ENCODE results near the gene ALDH7A1. TPM values are rescaled to one million over a fixed set of nuclear protein-coding genes. Genes with fewer than 3 reads are reported as not detected.
A peak's percentile ranks its signal among the peaks of the same experiment; 100 is the strongest.

Gene ALDH7A1
- total and polyA plus RNA-seq, 10 of the 15 experiments (the other 5 are each of a cell fraction or from before 2014, with no cell fraction given) = 0.18 to 1.0 (median 0.41) TPM; not detected in 1

- no peaks in the 10 kb centered on the region for H3K27me3 ChIP-seq (replicated peaks in 1 of 2; ENCODE audit: control insufficient read depth in 2 of 2, insufficient read depth in 2 of 2, low read length in 1 of 2)
- H3K36me3 ChIP-seq (ENCODE audit: control insufficient read depth in 2 of 2, insufficient read depth in 2 of 2, low read length in 1 of 2) = no peaks in the 10 kb centered on the region
- H3K4me3 ChIP-seq = no peak overlapping the region
- no peaks in the 10 kb centered on the region for H4K20me1 ChIP-seq (ENCODE audit: control insufficient read depth, insufficient read depth)
- no peak overlapping the region for H2AFZ ChIP-seq (ENCODE audit: control insufficient read depth, low read depth, low read length)
- SMC1A ChIA-PET (ENCODE audit: uncharacterized antibody, unreplicated experiment) = interaction anchor here (1.5 to 2.6 kb wide), 4 partner anchors 12 to 196 kb away, joined by 5 to 16 read pairs (median 8); no protein-coding TSS in a partner anchor
- BruUV-seq (replicated peaks) = no TSS peak
- H3K9ac ChIP-seq (ENCODE audit: control insufficient read depth, insufficient read depth, low read length) = no peak overlapping the region
- CTCF ChIA-PET = interaction anchor here (0.6 to 11.8 kb wide), 6 partner anchors 9 to 1525 kb away, joined by 3 to 136 read pairs (median 6); no protein-coding TSS in a partner anchor
- H3K79me2 ChIP-seq (ENCODE audit: control insufficient read depth, insufficient read depth, low read length) = no peaks in the 10 kb centered on the region
- H3K9me3 ChIP-seq (replicated peaks; ENCODE audit: control insufficient read depth, insufficient read depth, low read length) = no peaks in the 10 kb centered on the region; the same call in 2 of the 3 replicates
- RAD21 ChIA-PET (ENCODE audit: unreplicated experiment) = interaction anchor here (3.2 kb wide), 1 partner anchor 195 kb away, joined by 9 read pairs; no protein-coding TSS in a partner anchor
- intact Hi-C loops (cut with micrococcal nuclease; ENCODE audit: unreplicated experiment) (no loop called here), in situ Hi-C loops (cut with MboI) (no loop called here)
- FAIRE-seq (no peak), ATAC-seq (no peak), DNase-seq (ENCODE audit: low read depth, low spot score) (no peak)
- no peak overlapping the region for H3K27ac ChIP-seq (ENCODE audit: control insufficient read depth, insufficient read depth)
- H3K4me1 ChIP-seq (ENCODE audit: control insufficient read depth, insufficient read depth, low read length) = no peaks in the 10 kb centered on the region
- TF ChIP-seq SP1 (IDR thresholded peaks at IDR 0.05; ENCODE audit: low read depth, low read length) = no peak
- TF ChIP-seq STAT1 (conservative IDR thresholded peaks at IDR 0.05) = no peak
- TF ChIP-seq, protein P1, sequence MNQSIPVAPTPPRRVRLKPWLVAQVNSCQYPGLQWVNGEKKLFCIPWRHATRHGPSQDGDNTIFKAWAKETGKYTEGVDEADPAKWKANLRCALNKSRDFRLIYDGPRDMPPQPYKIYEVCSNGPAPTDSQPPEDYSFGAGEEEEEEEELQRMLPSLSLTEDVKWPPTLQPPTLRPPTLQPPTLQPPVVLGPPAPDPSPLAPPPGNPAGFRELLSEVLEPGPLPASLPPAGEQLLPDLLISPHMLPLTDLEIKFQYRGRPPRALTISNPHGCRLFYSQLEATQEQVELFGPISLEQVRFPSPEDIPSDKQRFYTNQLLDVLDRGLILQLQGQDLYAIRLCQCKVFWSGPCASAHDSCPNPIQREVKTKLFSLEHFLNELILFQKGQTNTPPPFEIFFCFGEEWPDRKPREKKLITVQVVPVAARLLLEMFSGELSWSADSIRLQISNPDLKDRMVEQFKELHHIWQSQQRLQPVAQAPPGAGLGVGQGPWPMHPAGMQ (IDR thresholded peaks at IDR 0.05; ENCODE audit: borderline replicate concordance) = no peak
- TF ChIP-seq NFYB (IDR thresholded peaks at IDR 0.05; ENCODE audit: insufficient read depth, low read depth, low read length) = peak; percentile 74
- no peak overlapping the region for H3K4me2 ChIP-seq (ENCODE audit: control insufficient read depth, insufficient read depth)
- POLR2A ChIA-PET = no interaction called here
- WGBS (ENCODE audit: insufficient coverage, insufficient replicate concordance, low lambda C conversion rate, missing lambda C conversion rate) = 100% methylated on average over 1 of the region's 1 CpG
Observed at GRCh38 chr5:126534553-126534952, 60.5 kb downstream of the ALDH7A1 start.

DNA sequence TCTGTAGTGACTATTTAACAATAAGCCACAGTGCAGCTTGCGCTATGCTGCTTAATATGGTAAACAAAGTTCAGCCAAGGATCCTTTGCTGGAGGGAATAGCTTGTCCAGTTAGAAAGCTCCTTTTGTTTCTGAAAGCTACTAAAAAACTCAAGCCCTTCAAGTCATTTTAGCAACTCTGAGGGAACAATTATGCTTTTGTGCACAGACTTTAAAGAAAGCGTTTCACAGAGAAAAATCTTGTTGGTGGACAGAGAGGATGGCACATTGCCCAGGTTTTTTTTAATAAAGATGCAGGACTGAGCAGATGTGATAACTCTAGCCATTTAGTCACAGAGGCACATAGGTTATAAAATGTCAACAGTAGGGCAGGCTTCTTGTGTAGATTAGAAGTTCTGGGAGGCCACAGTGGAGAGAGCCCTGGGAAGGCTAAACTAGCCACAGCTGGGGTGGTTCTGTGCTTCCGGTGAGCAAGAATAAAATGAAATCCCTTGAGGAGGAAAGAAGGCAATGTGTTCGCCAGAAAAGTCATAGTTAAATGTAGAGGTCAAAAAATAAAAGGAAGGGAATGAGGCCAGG lies 63.4 kb downstream of the ALDH7A1 start:
- ATAC-seq = no peak
- H3K4me2 ChIP-seq (ENCODE audit: control insufficient read depth, insufficient read depth) = no peak overlapping the region
- CTCF ChIA-PET = interaction anchor here (1.1 to 3.4 kb wide), 4 partner anchors 9 to 194 kb away, joined by 3 to 21 read pairs (median 6); no protein-coding TSS in a partner anchor

More for the DNA sequence above, 63.4 kb downstream of the ALDH7A1 start:
- no peak overlapping the region for H3K27ac ChIP-seq (ENCODE audit: control insufficient read depth, insufficient read depth)
- H3K9me3 ChIP-seq (replicated peaks; ENCODE audit: control insufficient read depth, insufficient read depth, low read length) = no peaks in the 10 kb centered on the region; the same call in 2 of the 3 replicates
- H4K20me1 ChIP-seq (ENCODE audit: control insufficient read depth, insufficient read depth) = no peaks in the 10 kb centered on the region
- TF ChIP-seq NR2C1 (IDR thresholded peaks at IDR 0.05) (no peak), NFYA (IDR thresholded peaks at IDR 0.05; ENCODE audit: borderline replicate concordance, low read depth, low read length) (no peak)
- WGBS (ENCODE audit: insufficient coverage, insufficient replicate concordance, low lambda C conversion rate, missing lambda C conversion rate) = 49% methylated on average over 4 of the region's 4 CpGs
- in situ Hi-C loops (cut with MboI) (no loop called here), intact Hi-C loops (cut with micrococcal nuclease; ENCODE audit: unreplicated experiment) (no loop called here)
- H3K4me1 ChIP-seq (ENCODE audit: control insufficient read depth, insufficient read depth, low read length) = no peaks in the 10 kb centered on the region
- FAIRE-seq (no peak), DNase-seq (ENCODE audit: low read depth, low spot score) (no peak)
- SMC1A ChIA-PET (ENCODE audit: uncharacterized antibody, unreplicated experiment) = interaction anchor here (1.1 to 2.1 kb wide), 3 partner anchors 178 to 192 kb away, joined by 3 to 7 read pairs (median 4); no protein-coding TSS in a partner anchor
- RAD21 ChIA-PET (ENCODE audit: unreplicated experiment) = interaction anchor here (0.7 to 0.8 kb wide), 2 partner anchors 157 to 1123 kb away, joined by 3 read pairs; no protein-coding TSS in a partner anchor
- H3K27me3 ChIP-seq (replicated peaks in 1 of 2; ENCODE audit: control insufficient read depth in 2 of 2, insufficient read depth in 2 of 2, low read length in 1 of 2) = no peaks in the 10 kb centered on the region
- no peaks in the 10 kb centered on the region for H3K36me3 ChIP-seq (ENCODE audit: control insufficient read depth in 2 of 2, insufficient read depth in 2 of 2, low read length in 1 of 2)
- H2AFZ ChIP-seq (ENCODE audit: control insufficient read depth, low read depth, low read length) = no peak overlapping the region
- no peak overlapping the region for H3K9ac ChIP-seq (ENCODE audit: control insufficient read depth, insufficient read depth, low read length)
- H3K79me2 ChIP-seq (ENCODE audit: control insufficient read depth, insufficient read depth, low read length) = no peaks in the 10 kb centered on the region
- BruUV-seq (replicated peaks) = no TSS peak
- H3K4me3 ChIP-seq = no peak overlapping the region
- POLR2A ChIA-PET = interaction anchor here (0.6 kb wide), 1 partner anchor 15 kb away, joined by 6 read pairs; no protein-coding TSS in a partner anchor
